Fibroblast of pulmonary artery (primary cell): ENCODE data around the gene PTEN.
A peak's percentile ranks its signal among the peaks of the same experiment; 100 is the strongest.

Experiments
- DNase-seq: peaks from one replicate; pipeline ENCODE4 v3.0.0-alpha.2; 2010; ENCODE audit warnings: low read depth
- H3K4me3 ChIP-seq: replicated peaks from 2 replicates; pipeline ENCODE4 v1.5.1; 2011; ENCODE audit warnings: low read depth, mild to moderate bottlenecking, control low read depth, low read length, moderate library complexity
- TF ChIP-seq, protein P1 (sequence below): IDR thresholded peaks from 2 replicates; pipeline ENCODE4 v1.5.1; 2011; ENCODE audit warnings: mild to moderate bottlenecking, control low read depth, low read length, inconsistent platforms; ENCODE audit errors: missing control alignments

Gene PTEN

DNA sequence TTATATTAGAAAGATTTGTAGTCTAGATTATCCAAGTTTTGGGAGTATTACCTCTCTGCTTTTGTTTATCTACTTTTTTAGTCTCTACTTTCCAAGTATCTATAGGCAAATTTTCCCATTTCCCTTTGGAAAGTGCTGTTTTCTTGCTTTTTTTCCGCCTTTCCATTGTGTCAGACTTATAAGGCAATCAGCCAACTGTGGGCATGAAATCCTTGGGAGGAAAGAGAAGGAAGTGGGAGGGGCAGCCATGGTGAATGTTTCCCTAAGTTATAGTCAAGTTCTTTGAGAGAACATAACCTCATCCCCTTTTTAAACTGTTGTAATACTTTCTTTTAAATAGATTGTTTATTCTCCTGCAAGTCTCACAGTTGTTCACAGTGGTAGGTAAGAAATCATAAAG, 52.6 kb downstream of the PTEN start:
- H3K4me3 ChIP-seq, result no peak overlapping the region
- TF ChIP-seq, protein P1, sequence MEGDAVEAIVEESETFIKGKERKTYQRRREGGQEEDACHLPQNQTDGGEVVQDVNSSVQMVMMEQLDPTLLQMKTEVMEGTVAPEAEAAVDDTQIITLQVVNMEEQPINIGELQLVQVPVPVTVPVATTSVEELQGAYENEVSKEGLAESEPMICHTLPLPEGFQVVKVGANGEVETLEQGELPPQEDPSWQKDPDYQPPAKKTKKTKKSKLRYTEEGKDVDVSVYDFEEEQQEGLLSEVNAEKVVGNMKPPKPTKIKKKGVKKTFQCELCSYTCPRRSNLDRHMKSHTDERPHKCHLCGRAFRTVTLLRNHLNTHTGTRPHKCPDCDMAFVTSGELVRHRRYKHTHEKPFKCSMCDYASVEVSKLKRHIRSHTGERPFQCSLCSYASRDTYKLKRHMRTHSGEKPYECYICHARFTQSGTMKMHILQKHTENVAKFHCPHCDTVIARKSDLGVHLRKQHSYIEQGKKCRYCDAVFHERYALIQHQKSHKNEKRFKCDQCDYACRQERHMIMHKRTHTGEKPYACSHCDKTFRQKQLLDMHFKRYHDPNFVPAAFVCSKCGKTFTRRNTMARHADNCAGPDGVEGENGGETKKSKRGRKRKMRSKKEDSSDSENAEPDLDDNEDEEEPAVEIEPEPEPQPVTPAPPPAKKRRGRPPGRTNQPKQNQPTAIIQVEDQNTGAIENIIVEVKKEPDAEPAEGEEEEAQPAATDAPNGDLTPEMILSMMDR, result no peak
- DNase-seq, result peak; percentile 73

DNA sequence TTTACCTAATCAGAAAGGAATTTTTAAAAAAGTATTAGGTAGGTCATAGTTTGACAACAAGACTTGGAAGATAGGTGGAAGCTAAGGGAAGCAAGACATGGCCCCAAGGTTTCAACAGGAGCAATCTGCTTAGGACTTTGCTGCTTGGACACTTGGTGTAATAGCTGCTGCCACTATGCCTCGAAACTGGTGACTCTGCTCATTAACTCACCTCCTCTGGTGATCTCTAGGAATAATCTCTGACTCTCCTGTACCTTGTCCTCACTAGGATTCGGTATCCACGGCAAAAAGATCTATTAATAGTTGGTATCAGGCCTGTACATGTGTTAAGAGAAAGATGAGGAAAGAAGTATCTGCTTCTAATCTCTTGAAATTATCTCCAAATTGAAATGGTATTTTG, 53.1 kb downstream of the PTEN start:
- H3K4me3 ChIP-seq, result no peak overlapping the region
- no peak for DNase-seq
- TF ChIP-seq, protein P1, result no peak

DNA sequence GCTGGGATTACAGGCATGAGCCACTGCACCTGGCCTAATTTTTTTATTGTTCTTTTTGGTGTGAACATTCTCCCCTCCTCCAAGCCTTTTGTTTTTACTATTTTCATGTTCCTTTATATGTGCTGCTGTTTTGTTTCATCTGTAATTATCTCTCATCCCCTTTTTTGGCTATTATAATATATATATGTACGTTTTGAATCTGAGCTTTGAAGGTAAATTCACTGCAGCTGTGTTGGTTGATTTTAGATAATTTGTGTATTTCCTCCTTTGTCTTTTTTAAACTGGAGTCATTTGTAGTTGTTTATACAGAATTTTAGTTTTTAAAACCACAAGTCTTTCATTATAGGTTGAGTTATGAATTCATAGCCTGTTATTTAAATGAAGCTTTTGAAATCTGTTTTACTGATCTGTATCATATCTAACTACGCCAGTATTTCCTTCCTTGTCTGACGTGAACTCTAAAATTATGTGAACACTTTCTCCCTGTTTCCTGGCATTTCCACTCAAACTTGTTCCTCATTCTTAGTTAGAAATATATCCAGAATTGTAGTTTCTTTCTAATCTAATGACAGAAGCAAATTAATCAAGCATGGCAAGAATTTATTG, 54.9 kb downstream of the PTEN start:
- TF ChIP-seq, protein P1, result no peak
- H3K4me3 ChIP-seq, result no peak overlapping the region
- DNase-seq, result no peak

- TF ChIP-seq, protein P1, result no peak
- H3K4me3 ChIP-seq, result no peak overlapping the region
- no peak for DNase-seq
Measured at GRCh38 chr10:87920538-87920937, 57.1 kb downstream of the PTEN start.

DNA sequence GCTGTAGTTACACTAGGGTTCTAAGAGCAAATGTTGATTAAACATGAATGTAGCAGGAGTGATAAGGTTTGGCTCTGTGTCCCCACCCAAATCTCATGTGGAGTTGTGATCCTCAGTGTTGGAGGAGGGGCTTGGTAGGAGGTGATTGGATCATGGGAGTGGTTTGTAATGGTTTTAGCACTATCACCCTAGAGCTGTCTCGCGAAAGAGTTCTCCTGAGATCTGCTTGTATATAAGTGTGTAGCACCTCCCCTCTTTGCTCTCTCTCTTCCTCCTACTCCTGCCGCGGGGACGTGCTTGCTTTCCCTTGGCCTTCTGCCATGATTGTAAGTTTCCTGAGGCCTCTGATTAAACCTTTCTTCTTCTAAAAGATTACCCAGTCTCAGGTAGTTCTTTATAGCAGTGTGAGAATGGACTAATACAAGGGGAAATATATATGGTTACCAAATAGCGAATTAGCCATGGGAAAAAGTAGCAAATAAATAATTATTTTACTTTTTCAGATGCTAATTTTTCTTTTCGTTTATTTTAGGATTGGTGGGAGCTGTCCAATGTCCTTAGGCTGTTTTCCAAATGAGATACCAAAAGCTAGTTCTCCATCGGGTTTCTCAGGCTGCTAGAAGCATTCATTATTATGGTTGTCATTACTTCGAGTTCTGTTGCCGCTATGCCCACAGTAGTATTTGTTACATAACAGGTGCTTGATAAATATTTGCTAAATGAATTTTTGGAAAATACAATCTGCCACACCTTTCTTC, 58.7 kb downstream of the PTEN start:
- DNase-seq, result peak; percentile 24
- H3K4me3 ChIP-seq, result no peak overlapping the region
- TF ChIP-seq, protein P1, result no peak

DNA sequence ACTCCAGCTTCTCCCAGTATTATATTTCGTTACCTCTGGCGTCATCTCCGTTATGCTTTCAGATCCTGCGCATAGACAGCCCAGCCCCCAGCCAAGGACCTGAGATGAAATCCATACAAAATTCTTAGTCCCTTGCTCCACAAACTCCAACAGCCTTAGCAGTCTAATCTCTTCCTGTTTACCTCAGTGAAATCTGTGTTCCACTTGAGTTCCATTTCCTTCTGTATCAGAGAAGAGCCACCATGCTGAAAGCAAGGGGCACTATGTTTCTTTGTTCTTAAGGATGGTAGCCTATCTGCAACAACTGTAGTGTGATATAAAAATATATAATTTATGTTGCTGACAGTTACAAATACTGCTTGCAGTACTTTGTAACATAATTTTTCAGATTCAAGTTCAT, 59.8 kb downstream of the PTEN start:
- TF ChIP-seq, protein P1, result no peak
- H3K4me3 ChIP-seq, result no peak overlapping the region
- no peak for DNase-seq
